Islet of Langerhans (tissue), 1 donor: ENCODE data around the gene DIO2.

Source experiments
- FAIRE-seq: peaks from one replicate; lab custom pipeline; 2011; peaks lifted over from hg19 to GRCh38; lab: Jason Lieb, UNC

The DIO2 gene

DNA sequence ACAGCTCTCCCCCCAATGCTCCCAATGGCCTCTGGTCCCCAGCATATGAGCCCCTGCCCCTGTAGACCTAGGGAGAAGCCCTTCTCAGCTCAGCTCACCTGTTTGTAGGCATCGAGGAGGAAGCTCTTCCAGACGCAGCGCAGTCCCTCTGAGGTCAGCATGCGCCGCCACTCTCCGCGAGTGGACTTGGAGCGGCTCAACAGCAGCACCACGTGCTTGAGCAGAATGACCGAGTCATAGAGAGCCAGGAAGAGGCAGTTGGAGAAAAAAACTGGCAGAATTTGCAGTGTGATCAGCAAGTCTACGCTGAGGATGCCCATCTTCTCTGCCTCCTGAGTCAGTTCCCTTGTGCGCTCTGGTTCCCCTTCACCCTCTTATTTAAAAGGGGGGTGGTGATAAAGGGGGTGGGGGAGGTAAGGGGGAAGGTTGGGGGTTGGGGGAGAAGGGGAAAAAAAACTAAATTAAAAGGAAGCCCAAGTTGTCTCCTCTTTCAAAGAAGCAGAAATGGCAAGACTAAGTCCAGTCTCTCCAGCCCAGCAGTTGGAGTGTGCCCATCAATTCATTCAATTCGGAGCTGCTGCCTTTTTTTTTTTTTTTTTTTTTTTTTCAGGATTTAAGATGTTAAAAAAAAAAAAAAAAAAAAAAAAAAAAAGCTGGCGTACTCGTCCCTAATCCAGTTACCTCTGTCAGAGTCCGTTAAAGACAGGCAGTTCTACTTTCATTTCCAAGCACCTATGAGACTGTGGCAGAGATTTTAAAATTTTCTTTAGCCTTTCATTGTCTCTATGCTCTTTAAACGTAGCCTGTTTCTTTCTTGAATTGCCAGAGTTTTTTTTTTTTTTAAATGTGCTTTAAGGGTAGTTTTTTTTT, at the start of gene DIO2:
Gene DIO2 (minus strand): TSS at position 352 of the 870 bp plus-strand sequence. CDS start 32 bp downstream, at position 320.
- no peak for FAIRE-seq

DNA sequence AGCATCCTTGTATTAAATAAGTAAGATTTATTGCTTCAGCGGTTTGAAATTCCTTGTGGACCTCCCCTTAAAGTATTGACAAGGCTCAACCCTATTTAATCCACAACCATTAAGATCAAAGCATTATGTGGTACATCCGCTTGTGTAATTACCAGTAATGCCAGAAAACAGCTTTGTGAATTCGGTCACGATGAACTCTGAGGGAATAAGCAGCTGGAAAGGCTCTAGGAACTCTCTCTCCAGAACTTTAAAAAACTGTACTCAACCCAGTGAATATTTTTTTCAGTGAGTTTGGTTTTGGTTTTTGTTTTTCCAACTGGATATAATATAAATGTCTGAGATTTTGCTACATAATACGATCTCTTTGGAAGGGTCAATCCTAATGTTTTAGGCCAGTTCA, 49.3 kb upstream of the DIO2 start:
- no peak for FAIRE-seq

DNA sequence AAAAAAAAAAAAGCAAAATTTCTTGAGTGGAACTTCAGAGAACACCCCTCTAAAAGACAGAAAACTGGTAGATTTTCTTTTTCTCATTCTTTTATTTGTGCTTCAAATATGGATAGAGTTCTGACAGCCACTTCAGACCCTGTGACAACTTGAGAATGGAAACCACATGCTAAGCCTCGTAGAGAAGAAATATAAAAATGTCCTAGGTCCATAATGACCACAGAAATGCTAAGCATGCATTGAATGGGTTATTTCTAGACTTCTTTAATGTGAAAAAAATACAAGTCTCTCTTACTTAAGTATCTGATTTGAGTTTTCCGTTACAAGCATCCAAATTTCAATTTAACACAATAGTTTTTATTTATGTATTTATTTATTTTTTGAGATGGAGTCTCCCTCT, 28.3 kb upstream of the DIO2 start:
- no peak for FAIRE-seq

DNA sequence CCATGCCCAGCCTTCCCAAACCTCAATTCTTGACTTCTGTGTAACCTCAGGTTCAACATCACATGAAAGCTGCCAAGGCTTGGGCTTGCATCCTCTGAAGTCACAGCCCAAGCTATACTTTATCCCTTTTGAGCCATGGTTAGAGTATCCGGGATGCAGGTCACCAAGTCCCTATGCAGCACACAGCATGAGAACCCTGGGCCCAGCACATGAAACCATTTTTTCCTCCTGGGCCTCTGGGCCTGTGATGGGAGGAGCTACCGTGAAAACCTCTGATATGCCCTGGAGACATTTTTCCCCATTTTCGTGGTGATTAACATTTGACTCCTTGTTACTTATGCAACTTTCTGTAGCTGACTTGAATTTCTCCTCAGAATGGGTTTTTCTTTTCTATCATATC, 25.8 kb upstream of the DIO2 start:
- no peak for FAIRE-seq

DNA sequence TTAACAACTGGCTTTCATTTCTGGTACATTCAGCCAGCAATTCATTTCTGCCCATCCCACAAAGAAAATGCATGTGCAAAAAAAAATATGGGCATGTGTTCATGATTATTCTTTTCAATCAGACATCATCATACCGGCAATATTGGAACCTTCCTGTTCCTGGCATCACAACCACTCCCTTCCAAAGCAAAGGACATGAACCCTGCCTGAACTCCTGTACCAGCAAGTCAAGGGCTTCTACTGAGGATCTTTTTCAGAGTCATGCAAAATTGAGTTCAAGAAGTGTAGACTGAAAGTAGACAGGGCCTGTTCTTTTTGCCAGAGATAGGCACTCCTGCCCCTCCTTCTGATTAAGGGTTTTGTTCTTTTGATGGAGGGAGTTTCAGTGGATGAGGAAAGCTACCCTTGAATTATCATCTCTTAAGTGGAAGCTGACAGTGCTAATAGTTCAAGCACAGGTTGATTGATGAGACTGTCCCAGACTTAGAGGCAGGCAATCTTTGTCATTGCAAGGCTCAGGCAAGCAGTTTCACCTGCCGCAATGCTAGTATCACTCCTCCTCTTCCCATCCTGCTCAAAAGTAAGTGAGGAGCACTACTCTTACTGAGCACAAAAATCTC, 22.3 kb upstream of the DIO2 start:
- no peak for FAIRE-seq

DNA sequence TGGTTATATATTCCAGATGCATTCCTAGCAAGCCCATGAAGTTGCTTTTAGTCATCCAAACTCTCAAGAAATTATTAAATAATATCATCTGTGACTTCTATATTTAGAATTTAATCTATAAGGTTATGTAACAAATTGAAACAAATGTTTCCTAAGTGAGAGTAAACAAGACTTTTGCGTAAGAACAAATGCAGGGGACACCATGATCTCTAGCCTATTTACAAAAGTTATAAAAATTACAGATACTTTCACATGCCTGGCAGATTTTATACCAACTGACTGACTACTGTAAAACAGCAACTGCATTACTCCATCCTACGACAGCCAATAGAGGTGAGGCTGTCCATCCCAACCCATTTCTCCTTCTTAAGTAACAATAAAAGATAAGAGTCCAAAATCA, 20.4 kb upstream of the DIO2 start:
- FAIRE-seq: no peak

DNA sequence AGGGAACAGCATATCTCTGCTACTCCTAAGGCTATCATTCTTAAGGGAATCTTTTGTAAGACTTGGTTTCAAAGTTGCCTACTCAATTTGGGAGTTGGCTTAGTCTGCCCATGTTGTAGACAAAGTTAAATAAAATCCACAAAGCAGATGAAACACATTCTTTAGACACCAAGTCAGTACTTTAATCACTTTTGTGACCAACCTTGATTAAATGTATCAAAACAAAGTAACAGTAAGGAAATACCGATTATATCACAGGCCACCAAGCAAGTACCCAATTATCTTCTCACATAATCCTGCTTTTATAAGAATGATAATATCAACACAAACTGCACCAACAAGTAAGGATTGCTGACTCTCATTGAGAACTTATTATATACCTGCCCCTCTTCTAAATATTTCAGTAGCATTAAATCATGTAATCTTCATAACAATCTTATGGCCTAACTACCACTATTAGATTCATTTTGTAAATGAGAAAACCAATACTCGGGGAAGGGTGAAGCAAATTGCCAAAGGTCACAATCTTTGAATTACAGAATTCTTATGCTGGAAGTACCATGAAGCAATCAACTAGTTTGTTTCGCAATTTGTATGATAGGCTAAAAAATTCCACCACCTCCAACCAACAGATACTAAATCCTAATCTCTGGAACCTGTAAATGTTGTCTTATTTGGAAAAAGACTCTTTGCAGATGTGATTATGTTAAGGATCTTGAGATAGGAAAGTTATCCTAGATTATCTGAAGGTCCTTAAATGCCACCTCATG, 12.6 kb upstream of the DIO2 start:
- FAIRE-seq: no peak

DNA sequence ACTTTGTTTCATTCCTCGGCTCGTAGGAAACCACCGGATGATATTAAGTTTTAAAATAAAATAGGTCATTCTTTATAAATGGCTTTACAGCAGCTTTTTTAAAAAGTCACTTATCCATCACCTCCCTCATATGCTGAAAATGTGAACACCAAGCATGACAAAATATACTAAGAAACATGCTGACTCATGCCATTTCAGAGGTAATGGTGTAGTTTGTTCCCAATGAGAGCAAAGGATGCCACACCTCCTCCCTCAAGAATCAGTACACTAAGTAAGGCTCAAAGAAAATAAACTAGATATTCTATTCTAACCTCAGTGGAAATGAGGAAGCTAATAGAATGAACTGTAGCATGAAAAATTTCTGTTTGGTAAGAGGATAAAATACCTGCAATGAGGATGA, 5.5 kb upstream of the DIO2 start:
- FAIRE-seq: no peak

DNA sequence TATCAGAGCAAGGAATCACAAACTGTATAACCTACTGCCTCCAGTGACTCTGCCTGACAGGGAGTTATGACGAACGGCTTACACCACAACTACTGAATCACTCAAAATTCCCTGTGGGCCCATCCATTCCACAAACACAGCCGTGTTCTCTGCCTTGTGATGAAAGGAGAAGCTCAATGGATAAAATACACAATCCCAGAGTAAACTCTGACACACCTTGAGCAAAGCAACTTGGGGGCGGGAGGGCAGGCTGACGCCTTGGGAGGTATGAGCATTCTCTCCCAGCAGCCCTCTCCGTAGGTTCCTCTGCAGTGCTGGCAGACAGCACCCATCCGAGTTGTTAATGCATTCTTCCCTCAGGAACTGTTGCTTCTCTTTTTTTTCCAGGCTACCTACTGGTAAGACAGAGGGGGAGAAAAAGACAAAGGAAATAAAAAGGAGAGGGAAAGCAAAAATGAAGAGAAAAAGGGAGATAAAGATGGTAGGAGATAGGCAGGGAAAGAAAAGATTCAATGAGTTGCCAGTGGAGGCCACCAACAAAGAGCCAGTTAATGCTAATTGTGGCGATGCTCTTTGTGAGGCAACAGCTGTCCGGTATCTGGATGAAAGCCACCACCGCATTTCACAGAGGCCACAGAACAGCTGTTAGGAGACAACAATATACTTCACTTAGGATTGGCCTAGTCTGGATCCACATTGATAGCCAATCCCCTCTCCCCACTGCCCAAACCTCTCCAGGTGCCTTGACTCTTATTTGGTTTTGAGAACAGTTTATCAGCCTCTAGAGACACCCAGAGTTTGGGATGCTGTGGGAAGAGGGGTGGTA, 4.7 kb upstream of the DIO2 start:
- no peak for FAIRE-seq

DNA sequence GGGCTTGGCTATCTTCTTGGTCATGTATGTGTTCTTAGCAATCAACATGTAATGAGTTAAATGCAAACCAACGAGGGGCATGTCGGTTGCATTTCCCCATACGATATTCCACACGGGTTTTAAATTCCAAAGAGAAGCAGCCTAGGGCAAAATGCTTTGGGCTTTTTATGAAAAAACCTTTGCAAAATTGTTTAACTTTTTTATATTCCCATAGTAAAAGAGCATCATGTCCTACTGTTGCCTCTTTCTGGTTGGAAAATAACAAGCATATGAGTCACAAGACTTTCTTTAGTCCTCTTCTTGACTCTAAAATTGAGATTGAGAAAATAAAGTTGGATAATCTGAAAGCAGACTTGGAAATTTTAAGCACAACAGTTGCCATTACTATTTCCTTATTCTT, 3.8 kb upstream of the DIO2 start:
- no peak for FAIRE-seq

DNA sequence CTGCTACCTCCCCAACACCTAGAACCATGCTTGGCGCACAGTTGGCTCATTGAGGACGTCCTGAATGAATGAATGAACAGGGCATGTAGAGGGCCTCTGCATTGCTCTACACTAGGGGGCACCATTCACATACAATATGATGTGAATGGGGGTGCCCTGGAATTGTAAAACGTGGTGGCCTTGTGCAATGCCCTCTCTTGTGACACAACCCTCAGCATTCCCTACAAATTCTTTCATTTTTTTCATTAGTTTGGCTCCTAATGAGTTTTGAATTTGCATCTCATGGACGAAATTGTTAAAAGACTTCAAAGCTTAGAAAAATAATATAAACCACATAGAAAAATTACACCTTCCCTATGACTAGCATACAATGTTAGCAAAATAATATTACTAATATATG, 2.3 kb upstream of the DIO2 start:
- FAIRE-seq: no peak

DNA sequence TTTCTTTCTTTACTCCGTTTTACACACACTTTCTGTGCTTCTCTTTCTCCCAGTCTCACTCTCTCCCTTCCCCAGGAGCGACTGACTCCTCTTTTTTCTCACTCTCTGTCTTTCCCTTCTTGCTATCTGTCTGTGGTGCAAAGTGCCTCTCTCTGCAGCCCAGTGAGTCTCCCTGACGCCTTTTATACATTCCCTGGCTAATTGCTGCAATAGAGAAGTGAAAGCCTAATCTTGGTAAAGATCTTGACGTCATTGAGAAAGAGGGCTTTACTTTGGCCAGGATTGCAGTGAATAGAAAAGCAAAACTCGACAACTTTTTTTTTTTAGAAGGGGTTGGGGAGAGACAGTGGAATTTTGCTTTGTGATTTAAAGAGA, 706 bp upstream of the DIO2 start:
- FAIRE-seq: no peak

DNA sequence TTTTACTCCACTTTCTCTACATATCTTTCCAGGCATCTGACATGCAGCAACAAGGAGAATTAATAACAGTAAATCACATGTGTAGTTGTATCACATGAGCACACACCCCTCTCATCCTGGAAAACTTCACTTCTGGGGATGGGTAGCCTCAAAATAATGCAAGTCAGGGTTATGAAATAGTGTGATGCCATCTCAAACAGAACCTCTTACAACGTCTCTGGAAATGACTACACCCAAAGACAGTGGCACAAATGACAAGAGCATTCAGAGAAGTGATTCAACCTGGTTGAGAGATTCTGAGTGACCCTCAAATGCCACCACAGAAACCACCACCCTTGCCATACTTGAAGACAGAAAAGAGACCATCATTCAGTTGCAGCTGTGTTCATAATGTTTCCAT, 2.8 kb downstream of the DIO2 start:
- FAIRE-seq: no peak

DNA sequence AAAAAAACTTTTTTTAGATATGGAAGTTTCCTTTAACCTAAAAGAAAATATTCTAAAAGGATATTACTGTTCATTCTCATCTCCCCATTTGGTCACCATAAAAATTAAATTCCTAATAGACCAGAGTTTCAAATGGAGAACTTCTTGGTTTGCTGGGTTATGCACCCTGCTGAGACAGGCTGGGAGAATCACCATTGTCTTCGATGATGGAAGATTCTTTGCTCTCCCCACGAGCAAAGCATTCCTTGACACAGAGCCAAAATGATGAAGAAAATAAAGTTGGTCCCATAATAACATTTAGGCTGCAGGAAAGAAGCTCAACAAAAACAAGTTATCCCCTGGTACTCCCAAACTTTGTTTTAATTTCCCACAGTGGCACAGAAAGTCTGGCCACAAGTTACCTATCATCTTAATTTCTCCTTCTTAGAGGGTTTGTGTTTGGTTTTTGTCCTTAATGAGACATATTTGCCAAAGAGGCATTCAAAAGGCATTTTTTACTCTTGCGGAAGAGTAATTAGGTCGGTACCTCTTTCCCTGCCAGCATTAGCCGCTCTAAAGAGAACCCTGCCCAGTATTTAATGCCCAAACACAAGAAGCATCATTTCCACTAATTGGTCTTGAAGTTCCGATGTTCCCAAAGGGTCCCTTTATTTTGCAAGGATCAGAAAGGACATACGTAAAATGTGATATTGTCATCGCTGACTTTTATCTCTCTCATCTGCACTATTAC, 4.8 kb downstream of the DIO2 start:
- no peak for FAIRE-seq

DNA sequence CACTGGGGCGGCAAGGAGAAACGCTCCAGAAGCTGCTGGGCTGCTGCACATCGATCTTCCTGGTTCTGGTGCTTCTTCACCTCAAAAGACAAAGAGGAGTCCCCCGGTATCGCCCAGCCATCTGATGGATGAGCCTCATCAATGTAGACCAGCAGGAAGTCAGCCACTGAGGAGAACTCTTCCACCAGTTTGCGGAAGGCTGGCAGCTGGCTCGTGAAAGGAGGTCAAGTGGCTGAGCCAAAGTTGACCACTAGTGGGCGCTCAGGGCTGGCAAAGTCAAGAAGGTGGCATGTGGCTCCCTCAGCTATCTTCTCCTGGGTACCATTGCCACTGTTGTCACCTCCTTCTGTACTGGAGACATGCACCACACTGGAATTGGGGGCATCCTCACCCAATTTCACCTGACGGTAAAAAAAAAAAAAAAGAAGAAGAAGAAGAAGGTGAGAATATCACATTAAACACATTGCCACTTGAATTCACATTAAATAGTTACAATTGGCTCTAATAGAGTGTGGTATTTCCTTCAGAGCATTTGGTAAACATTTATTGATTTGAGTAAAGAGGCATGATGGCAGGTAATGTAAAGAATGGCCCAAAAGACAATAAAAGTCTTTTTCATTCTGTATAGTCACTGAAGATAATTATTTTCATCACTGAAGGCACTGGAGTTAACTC, 8.3 kb downstream of the DIO2 start:
- no peak for FAIRE-seq

DNA sequence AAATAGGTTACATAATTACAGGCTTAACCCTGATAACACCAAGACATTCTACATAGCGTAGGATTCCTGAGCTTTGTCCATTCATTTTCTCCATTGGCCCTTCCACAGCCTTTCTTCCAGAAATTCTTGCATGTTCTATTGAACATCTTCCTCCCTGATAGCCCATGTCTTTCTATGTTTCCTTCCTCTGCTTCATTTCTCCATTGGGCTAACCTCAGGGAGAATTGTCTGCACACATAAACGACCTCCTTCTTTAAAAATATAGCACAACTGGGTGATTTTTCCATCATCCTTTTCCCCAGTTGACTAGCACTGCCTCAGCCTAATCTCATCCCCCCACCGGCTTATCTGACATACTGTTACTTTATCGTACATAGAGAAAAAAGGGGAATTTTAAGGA, 11.2 kb downstream of the DIO2 start:
- FAIRE-seq: no peak

DNA sequence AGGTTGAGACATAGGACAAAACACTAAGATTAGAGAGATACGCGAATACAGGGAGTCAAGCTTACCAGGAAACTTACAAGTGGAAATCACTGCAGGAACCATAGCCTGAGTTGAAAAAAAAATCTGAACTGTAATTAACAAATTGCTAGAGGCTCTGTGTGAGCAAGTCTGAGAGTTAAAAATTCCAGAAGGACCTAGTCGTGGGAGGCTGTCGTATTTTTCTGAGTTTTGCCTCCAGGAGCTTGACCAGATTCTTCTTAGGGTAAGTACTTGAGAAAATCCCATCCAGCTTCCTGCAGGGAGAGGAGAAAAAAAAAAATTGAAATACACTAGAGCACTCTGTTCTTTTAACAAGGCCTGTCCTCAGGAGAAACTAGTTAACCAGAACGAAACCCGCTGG, 22.7 kb downstream of the DIO2 start:
- no peak for FAIRE-seq

DNA sequence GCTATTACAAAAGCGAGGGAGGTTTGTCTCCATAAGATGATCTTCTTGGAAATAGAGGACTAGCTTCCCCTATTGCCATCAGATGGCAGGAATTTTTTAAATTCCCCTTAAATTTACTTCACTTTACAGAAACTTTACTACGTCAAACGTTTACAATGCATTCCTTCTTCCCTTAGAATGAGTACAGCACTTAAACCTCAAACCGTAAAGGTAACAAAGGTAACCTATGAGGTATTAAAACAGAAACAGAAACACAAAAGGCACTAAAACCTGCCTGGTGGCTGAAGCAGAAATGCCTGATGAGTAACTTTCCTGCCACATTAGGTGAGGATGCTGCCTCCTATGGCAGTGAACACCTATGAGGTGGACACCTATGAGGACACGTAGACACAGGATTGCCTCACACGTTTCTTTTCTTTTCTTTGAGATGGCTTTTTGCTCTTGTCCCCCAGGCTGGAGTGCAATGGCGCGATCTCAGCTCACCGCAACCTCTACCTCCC, 25.0 kb downstream of the DIO2 start:
- FAIRE-seq: no peak

DNA sequence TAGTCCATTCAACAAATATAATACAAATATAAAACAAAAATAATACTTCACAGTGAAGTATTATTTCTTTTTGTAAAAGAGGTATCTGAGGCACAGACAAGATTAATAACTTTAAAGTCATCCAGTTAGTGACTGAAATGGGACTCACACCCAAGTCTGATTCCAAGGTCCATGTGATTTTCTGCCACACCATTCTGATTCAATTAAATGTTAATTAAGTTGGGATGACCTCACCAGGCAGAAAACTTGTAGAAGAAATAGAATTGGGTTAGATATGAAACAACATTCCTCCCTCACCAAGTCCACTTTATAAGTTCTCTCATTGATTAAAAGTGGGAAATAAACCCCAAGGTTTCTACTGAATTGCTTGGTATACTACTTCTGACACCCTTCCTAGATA, 34.4 kb downstream of the DIO2 start:
- FAIRE-seq: no peak

DNA sequence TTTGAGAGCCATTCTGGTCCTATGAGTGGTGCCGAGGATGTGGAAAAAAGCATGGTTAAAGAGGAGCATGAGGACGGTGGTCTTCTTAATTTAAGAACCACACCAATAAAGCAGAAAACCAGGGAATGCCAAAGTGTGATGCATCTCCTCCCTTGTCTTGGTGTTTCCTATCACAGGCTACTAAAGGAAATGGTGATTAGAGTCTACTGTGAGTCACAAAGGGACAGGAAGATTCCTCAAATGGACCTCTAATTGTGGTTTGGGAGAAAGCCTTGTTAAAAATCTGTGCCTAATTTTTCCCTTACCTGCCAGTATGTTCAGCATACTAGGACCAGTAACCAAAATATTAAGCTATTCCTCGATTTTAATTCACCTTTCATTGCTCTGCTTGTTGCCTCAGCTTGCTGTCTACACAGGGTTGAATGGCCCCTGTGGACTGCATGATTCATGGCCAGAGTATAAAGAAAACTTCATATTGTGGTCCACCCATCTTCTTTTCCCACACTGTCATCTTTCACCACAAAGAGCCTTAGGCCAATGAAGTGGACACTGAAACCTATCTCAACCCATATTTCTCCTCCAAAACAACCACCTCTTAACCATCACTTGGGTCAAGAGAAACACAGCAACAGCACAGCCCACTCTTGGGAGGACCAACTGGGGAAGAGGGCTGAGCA, 38.8 kb downstream of the DIO2 start:
- FAIRE-seq: no peak
